GM12878 (cell line): Measurements from ENCODE around the gene MPST. TPM values are rescaled to one million over a fixed set of nuclear protein-coding genes. Genes with fewer than 3 reads are reported as not detected.

ENCODE experiments used
- ATAC-seq: fragments of 200-7000 bp; cut with Tn5 transposase; 3 replicates; pipeline ENCODE4 v1.9.1; 2020; ENCODE audit warnings: mild to moderate bottlenecking, moderate library complexity
- BruUV-seq: library from RNA; stranded (reverse); fragments of 400-500 nt; replicated peaks from 2 replicates; lab custom pipeline; 2021; lab: Mats Ljungman, UMichigan
- CTCF ChIA-PET: fragments of 300-600 bp; sonication (Branson Sonifier 250); formaldehyde crosslinking; extraction: SDS; loops from one replicate; lab custom pipeline; 2021; ENCODE audit warnings: inconsistent platforms; lab: Yijun Ruan, JAX
- POLR2A ChIA-PET: fragments of 350-600 bp; formaldehyde crosslinking; extraction: SDS; loops from one replicate; lab custom pipeline; 2021; ENCODE audit warnings: inconsistent platforms; lab: Charles Lee
- RAD21 ChIA-PET: fragments of 300-600 bp; sonication (Branson Sonifier 250); formaldehyde crosslinking; loops from one replicate; lab custom pipeline; 2023; ENCODE audit warnings: antibody characterized with exemption; ENCODE audit not compliant: unreplicated experiment; lab: Charles Lee
- SMC1A ChIA-PET: fragments of 300-600 bp; sonication (Branson Sonifier 250); formaldehyde crosslinking; loops from one replicate; lab custom pipeline; 2023; ENCODE audit not compliant: unreplicated experiment, uncharacterized antibody; lab: Charles Lee
- DNase-seq: peaks from one replicate; pipeline ENCODE4 v3.0.0-alpha.2; 2011; ENCODE audit warnings: low read depth, low spot score
- FAIRE-seq: peaks from 3 replicates; lab custom pipeline; 2011; peaks lifted over from hg19 to GRCh38; lab: Jason Lieb, UNC
- H2AFZ ChIP-seq: 2 replicates; pipeline ENCODE4 v1.6.0; 2011; ENCODE audit warnings: low read depth, low read length, control low read depth; ENCODE audit not compliant: control insufficient read depth
- H3K27ac ChIP-seq: 2 replicates; pipeline ENCODE4 v1.5.1; 2011; ENCODE audit warnings: control low read depth; ENCODE audit not compliant: control insufficient read depth, insufficient read depth
- H3K27me3 ChIP-seq, 2 experiments: replicated peaks in 1 of 2; 2 replicates each; pipeline versions ENCODE4 v1.6.0 to v1.6.1; 2011; ENCODE audit warnings: low read length in 1 of 2; ENCODE audit not compliant: control insufficient read depth in 2 of 2, insufficient read depth in 2 of 2
- H3K36me3 ChIP-seq, 2 experiments: 2 replicates each; pipeline ENCODE4 v1.5.1; 2011; ENCODE audit warnings: low read length in 1 of 2; ENCODE audit not compliant: control insufficient read depth in 2 of 2, insufficient read depth in 2 of 2
- H3K4me1 ChIP-seq: 2 replicates; pipeline ENCODE4 v1.6.1; 2011; ENCODE audit warnings: mild to moderate bottlenecking, low read length, moderate library complexity, mixed read lengths; ENCODE audit not compliant: control insufficient read depth, insufficient read depth
- H3K4me2 ChIP-seq: 2 replicates; pipeline ENCODE4 v1.6.0; 2011; ENCODE audit warnings: control low read depth; ENCODE audit not compliant: control insufficient read depth, insufficient read depth
- H3K4me3 ChIP-seq: fragments of 200-600 bp; sonication (generic); 2 replicates; pipeline ENCODE4 v1.5.1; 2016
- H3K79me2 ChIP-seq: 2 replicates; pipeline ENCODE4 v1.6.0; 2011; ENCODE audit warnings: low read length; ENCODE audit not compliant: control insufficient read depth, insufficient read depth
- H3K9ac ChIP-seq: 2 replicates; pipeline ENCODE4 v1.8.0; 2011; ENCODE audit warnings: low read length, control low read depth, mixed read lengths; ENCODE audit not compliant: control insufficient read depth, insufficient read depth
- H3K9me3 ChIP-seq: replicated peaks from 3 replicates; pipeline ENCODE4 v1.5.1; 2011; ENCODE audit warnings: mild to moderate bottlenecking, low read length; ENCODE audit not compliant: control insufficient read depth, insufficient read depth
- H4K20me1 ChIP-seq: 2 replicates; pipeline ENCODE4 v1.6.0; 2011; ENCODE audit not compliant: control insufficient read depth, insufficient read depth
- IRF5 ChIP-seq: fragments of 450-650 bp; IDR thresholded peaks from 2 replicates; pipeline ENCODE4 v1.6.1; 2017; ENCODE audit warnings: borderline replicate concordance
- NBN ChIP-seq: fragments of 450-650 bp; IDR thresholded peaks from 2 replicates; pipeline ENCODE4 v1.6.1; 2016
- RAD51 ChIP-seq: fragments of 450-650 bp; IDR thresholded peaks from 2 replicates; pipeline ENCODE4 v1.6.1; 2016; ENCODE audit warnings: moderate library complexity, mild to moderate bottlenecking, inconsistent platforms
- ZSCAN29 ChIP-seq: fragments of 450-650 bp; IDR thresholded peaks from 2 replicates; pipeline ENCODE4 v1.6.1; 2017; ENCODE audit warnings: mild to moderate bottlenecking, moderate library complexity
- WGBS: methylation state at CpG from one replicate; pipeline ENCODE4 v1.1.6; 2016; ENCODE audit warnings: low lambda C conversion rate; ENCODE audit not compliant: insufficient replicate concordance, insufficient coverage; ENCODE audit errors: missing lambda C conversion rate; 5-methylcytosine and 5-hydroxymethylcytosine counted together
- in situ Hi-C: fragments of 300-500 bp; cut with MboI; formaldehyde crosslinking; loops from 9 replicates; pipeline ENCODE4 v1.14.3; 2018; ENCODE audit warnings: mixed read lengths
- intact Hi-C: fragments of 100-400 bp; cut with micrococcal nuclease; formaldehyde crosslinking; loops from one replicate; pipeline ENCODE4 v1.14.2; 2022; ENCODE audit not compliant: unreplicated experiment
- polyA plus RNA-seq, 11 experiments: library from polyadenylated mRNA; depleted of rRNA in 4 of 11; unstranded in 6 of 11; stranded (reverse) in 5 of 11; fragments of >200 nt; fragmentation: Nextera tagmentation in 4 of 11; fragmentation: Illumina TruSeq in 1 of 11; extraction: Ambion mirVana in 4 of 11; extraction: Trizol in 1 of 11; gene quantifications; 1 replicate in 1 of 11; 2 replicates in 10 of 11; pipeline versions ENCODE4 v1.2.1 to v1.2.3, GENCODE V29; 2011 to 2016; ENCODE audit warnings: inconsistent platforms in 2 of 11, missing spikeins in 2 of 11, low read depth in 1 of 11
- total RNA-seq, 4 experiments: library from RNA; depleted of rRNA in 3 of 4; stranded (reverse); fragments of >200 nt in 3 of 4; fragmentation: Illumina TruSeq in 1 of 4; extraction: Trizol in 1 of 4; gene quantifications; 2 replicates each; pipeline versions ENCODE4 v1.2.1 to v1.2.3, GENCODE V29; 2013 to 2021
- TF ChIP-seq, protein P1 (sequence below): IDR thresholded peaks from 2 replicates; pipeline ENCODE4 v1.6.1; 2011; ENCODE audit warnings: borderline replicate concordance, low read depth, mild to moderate bottlenecking, moderate library complexity, mixed read lengths, low read length; ENCODE audit not compliant: insufficient read depth; ENCODE audit errors: extremely low read length

The MPST gene
- total and polyA plus RNA-seq, 10 of the 15 experiments (the other 5 are each of a cell fraction or from before 2014, with no cell fraction given), result 0.95 to 88.7 (median 38.5) TPM

DNA sequence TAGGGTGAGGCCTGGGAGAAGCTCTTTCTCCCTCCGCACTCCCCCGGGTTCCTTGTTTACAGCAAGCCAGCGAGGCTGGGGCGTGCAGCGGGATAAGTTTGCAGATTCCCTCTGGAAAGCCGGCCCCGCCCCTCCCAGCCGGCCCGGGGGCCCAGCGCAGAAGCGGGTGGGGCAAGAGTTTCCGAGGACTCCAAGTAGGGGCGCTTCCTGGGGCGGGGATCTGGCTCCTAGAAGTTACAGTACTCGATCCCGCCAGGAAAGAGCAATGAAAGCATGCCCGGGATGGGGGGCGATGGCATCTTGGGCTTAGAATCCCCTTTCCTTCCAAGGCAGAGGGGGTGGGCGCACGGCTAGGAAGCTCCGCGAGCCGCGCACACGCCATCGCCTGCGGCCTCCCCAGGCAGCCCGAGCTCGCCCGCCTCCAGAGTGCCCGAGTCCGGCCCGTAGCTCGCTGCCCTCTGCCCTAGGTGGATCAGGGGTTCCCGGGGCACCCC, 680 bp upstream of the MPST start (continued):
- TF ChIP-seq IRF5 (no peak), NBN (no peak)

DNA sequence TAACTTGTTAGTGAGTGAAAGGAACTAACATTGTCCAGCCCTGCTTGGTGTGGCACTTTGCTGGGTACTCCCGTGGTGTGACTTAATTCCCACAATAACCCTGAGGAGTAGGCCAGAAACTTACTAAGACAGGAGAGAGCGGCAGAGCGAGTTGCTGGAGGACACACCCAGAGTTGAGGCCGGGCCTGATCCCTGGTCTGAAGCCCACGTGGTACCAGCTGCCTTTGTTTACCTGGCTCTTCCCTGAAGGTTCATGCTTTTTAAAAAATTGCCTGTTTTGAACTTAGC, 594 bp downstream of the MPST start:
- H3K4me1 ChIP-seq, result peaks cover 8% of the 10 kb centered on the region
- RAD21 ChIA-PET, result no interaction called here
- CTCF ChIA-PET, result interaction anchor here (0.8 to 5.5 kb wide), 8 partner anchors 10 to 143 kb away, joined by 3 to 39 read pairs (median 4); no protein-coding TSS in a partner anchor
- peak overlapping the region; percentile 89 for H3K4me3 ChIP-seq
- H3K79me2 ChIP-seq, result peaks cover 2% of the 10 kb centered on the region; the same call in 1 of the 2 replicates
- ATAC-seq, result peak; percentile 42
- no peaks in the 10 kb centered on the region for H4K20me1 ChIP-seq
- peak overlapping the region; percentile 74 for H3K9ac ChIP-seq
- POLR2A ChIA-PET, result interaction anchor here (0.6 kb wide), 1 partner anchor 361 kb away, joined by 12 read pairs; no protein-coding TSS in a partner anchor
- H3K4me2 ChIP-seq, result peak overlapping the region; percentile 51
- BruUV-seq, result TSS peak; percentile 87
- SMC1A ChIA-PET, result interaction anchor here (1.1 to 1.2 kb wide), 2 partner anchors 25 to 160 kb away, joined by 3 to 5 read pairs; partner anchors contain the start of gene NCF4
- H2AFZ ChIP-seq, result peak overlapping the region; percentile 87
- H3K27ac ChIP-seq, result peak overlapping the region; percentile 58
- 4% methylated on average over 5 of the region's 5 CpGs for WGBS
- H3K9me3 ChIP-seq, result no peaks in the 10 kb centered on the region
- no peaks in the 10 kb centered on the region; a peak in 1 of 4 replicates for H3K36me3 ChIP-seq
- no peak for FAIRE-seq
- intact Hi-C loops, result no loop called here
- no peaks in the 10 kb centered on the region for H3K27me3 ChIP-seq
- DNase-seq, result no peak
- TF ChIP-seq RAD51 (peak; percentile 55), ZSCAN29 (no peak)
- TF ChIP-seq, protein P1, sequence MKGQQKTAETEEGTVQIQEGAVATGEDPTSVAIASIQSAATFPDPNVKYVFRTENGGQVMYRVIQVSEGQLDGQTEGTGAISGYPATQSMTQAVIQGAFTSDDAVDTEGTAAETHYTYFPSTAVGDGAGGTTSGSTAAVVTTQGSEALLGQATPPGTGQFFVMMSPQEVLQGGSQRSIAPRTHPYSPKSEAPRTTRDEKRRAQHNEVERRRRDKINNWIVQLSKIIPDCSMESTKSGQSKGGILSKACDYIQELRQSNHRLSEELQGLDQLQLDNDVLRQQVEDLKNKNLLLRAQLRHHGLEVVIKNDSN, result peak; percentile 39
- in situ Hi-C loops, result no loop called here
